VCaP (cell line): ENCODE data around the gene ZNF57.

ENCODE experiments used
- H3K27ac ChIP-seq: fragments of 450-650 bp; 2 replicates; pipeline ENCODE4 v1.5.1; 2017
- CTCF ChIP-seq: fragments of 450-650 bp; conservative IDR thresholded peaks from 2 replicates; pipeline ENCODE4 v1.5.1; 2017; ENCODE audit warnings: mild to moderate bottlenecking, moderate library complexity

The ZNF57 gene

DNA sequence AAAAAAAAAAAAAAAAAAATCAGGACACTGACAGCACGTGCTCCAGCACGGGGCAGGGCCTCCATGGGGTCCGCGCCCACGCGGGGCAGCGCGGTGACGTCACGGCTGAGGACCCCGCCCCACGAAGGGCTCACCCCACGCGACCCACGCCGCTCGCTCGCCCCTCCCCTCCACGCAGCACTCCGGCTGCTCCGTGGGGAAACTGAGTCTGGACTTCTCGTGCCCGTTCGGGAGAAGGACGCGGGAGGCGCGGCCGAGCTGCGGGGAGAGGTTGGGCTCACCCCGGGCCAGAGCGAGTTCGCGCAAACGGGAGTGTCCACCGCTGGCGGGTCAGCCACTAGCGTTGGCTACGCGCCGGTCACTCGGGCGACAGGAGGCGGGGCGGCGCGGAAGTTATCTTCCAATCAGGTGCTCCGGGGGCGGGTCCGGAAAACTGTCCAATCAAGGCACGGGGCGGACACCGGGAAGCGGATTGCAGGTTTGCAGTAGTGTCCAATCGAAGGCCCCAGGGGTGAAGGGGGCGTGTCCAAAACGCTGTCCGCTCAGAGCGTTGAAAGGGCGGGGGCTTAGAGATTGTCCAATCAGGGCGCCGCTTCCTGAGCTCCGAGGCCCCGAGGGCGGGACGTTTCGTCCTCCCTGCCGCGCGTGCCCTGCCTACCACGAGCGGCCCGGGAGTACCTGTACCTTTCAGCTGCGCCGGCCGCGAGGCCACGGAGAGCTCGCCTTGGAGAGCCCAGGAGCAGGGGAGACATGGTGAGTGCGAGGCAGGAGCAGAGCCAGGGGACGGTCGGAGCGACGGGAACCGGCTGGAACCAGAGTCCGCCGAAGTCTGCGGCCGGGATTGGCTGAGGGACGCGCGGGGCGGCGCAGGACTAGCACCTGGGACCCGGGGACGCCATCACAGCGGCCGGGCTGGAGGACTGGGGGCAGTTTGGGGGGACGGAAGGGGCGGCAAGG, at the start of gene ZNF57:
Gene ZNF57 (plus strand): TSS at position 633 of the 957 bp plus-strand sequence. CDS start 118 bp downstream, at position 751.
- peak within 1 kb of the TSS; percentile 67 for H3K27ac ChIP-seq
- TF ChIP-seq CTCF: no peak

- no peak for TF ChIP-seq CTCF
- no peak overlapping the region for H3K27ac ChIP-seq
These were observed 48.1 kb upstream of the ZNF57 start for GRCh38 chr19:2852598-2852997.

GRCh38 chr19:2853015-2853606, 47.6 kb upstream of the ZNF57 start:
- no peak for TF ChIP-seq CTCF
- H3K27ac ChIP-seq: no peak overlapping the region

DNA sequence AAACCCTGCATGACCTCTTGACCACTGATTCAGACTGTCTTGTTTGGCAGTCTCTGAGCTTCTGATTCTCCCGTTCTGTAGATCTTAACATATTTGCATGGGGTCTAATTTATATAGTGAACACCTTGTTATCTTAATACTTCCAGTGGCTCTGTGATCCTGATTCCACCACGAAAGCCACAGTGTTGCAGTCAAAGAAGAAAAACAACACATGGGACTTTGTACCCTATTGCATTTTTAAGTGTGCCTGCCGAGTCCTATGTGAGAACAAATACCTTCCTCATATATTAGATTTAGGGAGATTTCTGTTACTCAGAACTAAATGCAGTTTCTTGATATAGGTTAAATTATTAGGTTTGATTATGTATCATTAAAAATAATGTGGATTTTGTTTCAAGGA, 45.9 kb upstream of the ZNF57 start:
- no peak overlapping the region for H3K27ac ChIP-seq
- no peak for TF ChIP-seq CTCF

DNA sequence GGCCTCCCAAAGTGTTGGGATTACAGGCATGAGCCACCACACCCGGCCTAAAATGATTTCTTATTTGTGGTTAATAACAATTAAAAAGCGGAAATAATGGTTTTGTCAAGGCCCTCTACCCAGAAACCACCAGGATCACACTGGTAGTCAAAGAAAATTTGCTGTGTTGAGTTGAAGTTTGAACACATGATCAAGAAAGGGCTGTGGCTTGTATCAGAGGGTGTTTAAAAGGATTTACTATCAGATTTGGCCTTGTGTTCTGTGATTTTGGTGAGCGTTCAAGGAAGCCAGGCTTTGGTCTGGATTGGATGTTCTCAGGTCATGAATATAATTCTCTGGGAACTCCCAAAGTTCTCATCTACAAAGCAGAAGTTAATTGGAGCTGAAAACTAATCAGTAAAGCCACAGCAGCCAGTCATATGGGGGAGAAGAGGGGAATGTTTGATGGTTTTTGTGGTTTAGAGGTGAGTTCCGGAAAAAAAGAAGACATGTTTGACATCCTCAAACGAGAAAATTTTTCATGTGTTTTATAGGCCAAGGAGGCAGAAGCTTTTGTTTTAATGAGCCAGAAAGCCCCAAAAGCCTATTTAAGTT, 44.2 kb upstream of the ZNF57 start:
- no peak overlapping the region for H3K27ac ChIP-seq
- TF ChIP-seq CTCF: no peak

- no peak for TF ChIP-seq CTCF
- no peak overlapping the region for H3K27ac ChIP-seq
These were observed 41.9 kb upstream of the ZNF57 start for GRCh38 chr19:2858864-2859263.

DNA sequence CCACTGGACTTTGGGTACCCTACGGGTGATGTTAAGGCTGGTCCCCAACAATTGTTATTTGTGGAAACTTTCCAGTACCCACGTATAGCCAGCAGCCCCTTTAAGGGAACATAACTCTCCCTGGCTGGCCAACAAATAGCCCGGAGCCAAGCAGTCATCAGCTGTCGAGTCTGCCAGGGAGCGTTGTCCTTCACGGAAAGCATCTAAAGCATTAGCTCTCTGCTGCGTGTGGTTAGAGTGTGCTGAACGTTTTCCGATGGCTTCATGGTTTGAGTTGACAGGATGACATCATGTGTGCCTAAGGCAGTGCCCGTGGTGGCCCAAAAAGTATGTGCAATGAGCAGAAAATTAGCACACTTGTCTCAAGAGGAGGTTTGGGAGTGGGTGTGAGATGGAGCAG, 36.9 kb upstream of the ZNF57 start:
- no peak for TF ChIP-seq CTCF
- no peak overlapping the region for H3K27ac ChIP-seq
